ENCODE data around the gene NDUFB6. TPM values are rescaled to one million over a fixed set of nuclear protein-coding genes. Genes with fewer than 3 reads are reported as not detected.

The NDUFB6 gene
- total and polyA plus RNA-seq, 2 donors from 2014 or later: 47.6 to 132 TPM

- intact Hi-C loops (cut with DNase I): no loop called here
- no peak overlapping the region for H3K9ac ChIP-seq (ENCODE audit: low read length in 3 of 3)
- H3K4me1 ChIP-seq (ENCODE audit: control insufficient read depth in 2 of 3, insufficient read depth in 2 of 3, low read depth in 1 of 3, low read length in 3 of 3): peaks cover 0 to 4% (median 0%) of the 10 kb centered on the region in 3 donors
- H3K36me3 ChIP-seq (ENCODE audit: control insufficient read depth in 2 of 3, insufficient read depth in 3 of 3, low read length in 3 of 3): peaks cover 6 to 22% (median 17%) of the 10 kb centered on the region in 3 donors
- H3K4me3 ChIP-seq (ENCODE audit: low read length in 3 of 3): no peak overlapping the region
- H3K27ac ChIP-seq (ENCODE audit: low read depth in 2 of 2, low read length in 2 of 2): no peak overlapping the region
- no peaks in the 10 kb centered on the region for H3K9me3 ChIP-seq (ENCODE audit: control insufficient read depth in 2 of 3, insufficient read depth in 1 of 3, low read length in 3 of 3)
- FAIRE-seq (no peak), DNase-seq (no peak)
- no peaks in the 10 kb centered on the region for H3K27me3 ChIP-seq (ENCODE audit: control insufficient read depth, insufficient read depth, low read length)
- no peak for TF ChIP-seq CTCF (IDR thresholded peaks at IDR 0.05; ENCODE audit: borderline replicate concordance, extremely low read depth, insufficient read depth)
Measured at GRCh38 chr9:32545884-32546283, 27.1 kb downstream of the NDUFB6 start.

GRCh38 chr9:32543047-32543446, 29.9 kb downstream of the NDUFB6 start:
- H3K27me3 ChIP-seq (ENCODE audit: control insufficient read depth, insufficient read depth, low read length): no peaks in the 10 kb centered on the region
- TF ChIP-seq CTCF (IDR thresholded peaks at IDR 0.05; ENCODE audit: borderline replicate concordance, extremely low read depth, insufficient read depth): no peak
- DNase-seq (no peak), FAIRE-seq (no peak)
- no peaks in the 10 kb centered on the region for H3K9me3 ChIP-seq (ENCODE audit: control insufficient read depth in 2 of 3, insufficient read depth in 1 of 3, low read length in 3 of 3)
- intact Hi-C loops (cut with DNase I): no loop called here
- H3K27ac ChIP-seq (ENCODE audit: low read depth in 2 of 2, low read length in 2 of 2): no peak overlapping the region
- no peak overlapping the region for H3K4me3 ChIP-seq (ENCODE audit: low read length in 3 of 3)
- H3K36me3 ChIP-seq (ENCODE audit: control insufficient read depth in 2 of 3, insufficient read depth in 3 of 3, low read length in 3 of 3): peaks cover 6 to 24% (median 17%) of the 10 kb centered on the region in 3 donors
- no peak overlapping the region for H3K9ac ChIP-seq (ENCODE audit: low read length in 3 of 3)
- no peaks in the 10 kb centered on the region for H3K4me1 ChIP-seq (ENCODE audit: control insufficient read depth in 2 of 3, insufficient read depth in 2 of 3, low read depth in 1 of 3, low read length in 3 of 3)

- Histone ChIP-seq H3K4me3 (ENCODE audit: low read length in 3 of 3) (no peak overlapping the region), H3K27me3 (ENCODE audit: control insufficient read depth, insufficient read depth, low read length) (no peaks in the 10 kb centered on the region), H3K9ac (ENCODE audit: low read length in 3 of 3) (no peak overlapping the region), H3K9me3 (ENCODE audit: control insufficient read depth in 2 of 3, insufficient read depth in 1 of 3, low read length in 3 of 3) (no peaks in the 10 kb centered on the region), H3K27ac (ENCODE audit: low read depth in 2 of 2, low read length in 2 of 2) (no peak overlapping the region), H3K4me1 (ENCODE audit: control insufficient read depth in 2 of 3, insufficient read depth in 2 of 3, low read depth in 1 of 3, low read length in 3 of 3) (no peaks in the 10 kb centered on the region), H3K36me3 (ENCODE audit: control insufficient read depth in 2 of 3, insufficient read depth in 3 of 3, low read length in 3 of 3) (no peaks in the 10 kb centered on the region)
- intact Hi-C loops (cut with DNase I): no loop called here
- TF ChIP-seq CTCF (IDR thresholded peaks at IDR 0.05; ENCODE audit: borderline replicate concordance, extremely low read depth, insufficient read depth): no peak
- no peak for FAIRE-seq
- no peak for DNase-seq
Measured at GRCh38 chr9:32533816-32534215, 39.1 kb downstream of the NDUFB6 start.

- Histone ChIP-seq H3K4me1 (ENCODE audit: control insufficient read depth in 2 of 3, insufficient read depth in 2 of 3, low read depth in 1 of 3, low read length in 3 of 3) (no peaks in the 10 kb centered on the region), H3K27ac (ENCODE audit: low read depth in 2 of 2, low read length in 2 of 2) (no peak overlapping the region), H3K27me3 (ENCODE audit: control insufficient read depth, insufficient read depth, low read length) (no peaks in the 10 kb centered on the region), H3K9ac (ENCODE audit: low read length in 3 of 3) (no peak overlapping the region), H3K4me3 (ENCODE audit: low read length in 3 of 3) (no peak overlapping the region), H3K36me3 (ENCODE audit: control insufficient read depth in 2 of 3, insufficient read depth in 3 of 3, low read length in 3 of 3) (no peaks in the 10 kb centered on the region), H3K9me3 (ENCODE audit: control insufficient read depth in 2 of 3, insufficient read depth in 1 of 3, low read length in 3 of 3) (no peaks in the 10 kb centered on the region)
- DNase-seq (no peak), FAIRE-seq (no peak)
- TF ChIP-seq CTCF (IDR thresholded peaks at IDR 0.05; ENCODE audit: borderline replicate concordance, extremely low read depth, insufficient read depth): no peak
- intact Hi-C loops (cut with DNase I): no loop called here
Measured at GRCh38 chr9:32533336-32533735, 39.6 kb downstream of the NDUFB6 start.
